GM12865 (cell line): ENCODE results near the gene TMEM126A.

Experiments used
- DNase-seq: peaks from one replicate; pipeline ENCODE4 v3.0.0; 2010; ENCODE audit warnings: low read depth
- H3K4me3 ChIP-seq: 2 replicates; pipeline ENCODE4 v1.5.1; 2011; ENCODE audit warnings: mild to moderate bottlenecking, low read depth, low read length, control low read depth
- CTCF ChIP-seq: IDR thresholded peaks from 2 replicates; pipeline ENCODE4 v1.5.1; 2011; ENCODE audit warnings: low read length, control low read depth, low read depth, inconsistent platforms; ENCODE audit not compliant: insufficient read depth; ENCODE audit errors: missing control alignments

TMEM126A gene

GRCh38 chr11:85682330-85683305 lies 34.9 kb downstream of the TMEM126A start:
- no peak for TF ChIP-seq CTCF
- peak; percentile 60 for DNase-seq
- peak overlapping the region; percentile 49 for H3K4me3 ChIP-seq

GRCh38 chr11:85685125-85685819 lies 37.5 kb downstream of the TMEM126A start:
- no peak for TF ChIP-seq CTCF
- no peak for DNase-seq
- H3K4me3 ChIP-seq = no peak overlapping the region

GRCh38 chr11:85685820-85686459 lies 38.2 kb downstream of the TMEM126A start, which contains the start of gene CCDC89:
Gene CCDC89, minus strand, starts transcription at chr11:85686195. Its CDS starts 65 bp downstream, at chr11:85686130.
- no peak within 1 kb of the TSS for H3K4me3 ChIP-seq
- TF ChIP-seq CTCF = no peak
- DNase-seq = peak; percentile 6

- no peak overlapping the region for H3K4me3 ChIP-seq
- DNase-seq = peak; percentile 26
- peak; percentile 29 for TF ChIP-seq CTCF
Observed at GRCh38 chr11:85694385-85694980, 46.7 kb downstream of the TMEM126A start.

- DNase-seq = no peak
- H3K4me3 ChIP-seq = no peak overlapping the region
- no peak for TF ChIP-seq CTCF
Observed at GRCh38 chr11:85695546-85695945, 47.8 kb downstream of the TMEM126A start.

GRCh38 chr11:85697747-85698146 lies 50.0 kb downstream of the TMEM126A start:
- no peak overlapping the region for H3K4me3 ChIP-seq
- DNase-seq = no peak
- TF ChIP-seq CTCF = no peak
